GM23248 (cell line): ENCODE measurements around the gene TNPO3.

Experiments
- EZH2 ChIP-seq: fragments of 200-600 bp; sonication (generic); IDR thresholded peaks from 2 replicates; pipeline ENCODE4 v1.6.1; 2018; ENCODE audit warnings: antibody characterized with exemption, mild to moderate bottlenecking; ENCODE audit not compliant: insufficient read depth, poor library complexity, severe bottlenecking
- EZH2phosphoT487 ChIP-seq: fragments of 200-600 bp; sonication (generic); IDR thresholded peaks from 2 replicates; pipeline ENCODE4 v1.6.1; 2018; ENCODE audit warnings: antibody characterized with exemption, moderate library complexity, mild to moderate bottlenecking, low read depth; ENCODE audit not compliant: insufficient read depth

DNA sequence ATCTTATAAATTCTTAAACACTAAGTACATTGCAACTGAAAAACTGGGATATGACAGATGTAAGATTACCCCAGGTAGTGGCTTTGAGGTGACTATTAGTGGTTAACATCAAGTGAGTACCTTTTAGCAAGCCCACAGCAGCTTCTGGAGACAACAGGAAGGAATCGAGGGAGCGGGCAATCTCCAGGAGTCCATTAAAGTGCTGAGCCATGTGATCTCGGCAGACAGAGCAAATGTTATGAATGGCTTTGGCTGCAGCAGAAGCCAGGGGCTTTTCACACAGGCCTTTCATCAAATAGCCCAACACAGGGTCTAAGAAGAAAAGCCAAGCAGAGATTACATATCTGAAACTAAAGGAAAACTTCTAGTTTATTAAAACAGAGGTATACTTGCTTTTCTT, 68.3 kb downstream of the TNPO3 start:
- no peak for TF ChIP-seq EZH2
- no peak for TF ChIP-seq EZH2phosphoT487
